ENCODE results near the gene CALB2. TPM values are rescaled to one million over a fixed set of nuclear protein-coding genes. Genes with fewer than 3 reads are reported as not detected.

CALB2 gene
- total and polyA plus RNA-seq, 2 of the 4 experiments (the other 2 are of a cell fraction) = 0.18 to 0.32 TPM

GRCh38 chr16:71348262-71349085, 10.0 kb upstream of the CALB2 start:
- no peaks in the 10 kb centered on the region for H3K36me3 ChIP-seq (ENCODE audit: control insufficient read depth, insufficient read depth, low read length)
- no peak overlapping the region for H2BK15ac ChIP-seq (ENCODE audit: low read depth, low read length)
- no TSS peak for BruUV-seq (replicated peaks)
- TF ChIP-seq FOS (IDR thresholded peaks at IDR 0.05; ENCODE audit: low read depth, low read length) (no peak), MXI1 (IDR thresholded peaks at IDR 0.05; ENCODE audit: borderline replicate concordance, low read depth, low read length) (no peak), NFE2L2 (IDR thresholded peaks at IDR 0.05; ENCODE audit: low read depth, low read length) (no peak), MAFK (IDR thresholded peaks at IDR 0.05; ENCODE audit: low read depth, low read length) (no peak), RCOR1 (IDR thresholded peaks at IDR 0.05; ENCODE audit: insufficient replicate concordance, low read length) (no peak), CHD1 (IDR thresholded peaks at IDR 0.05; ENCODE audit: low read depth, low read length) (no peak), RFX5 (IDR thresholded peaks at IDR 0.05; ENCODE audit: low read depth, low read length) (no peak), CEBPB (IDR thresholded peaks at IDR 0.05; ENCODE audit: low read depth, low read length) (no peak), RAD21 (IDR thresholded peaks at IDR 0.05; ENCODE audit: low read length) (no peak), CTCF (conservative IDR thresholded peaks at IDR 0.05; ENCODE audit: low read depth, low read length) (no peak), ELK1 (IDR thresholded peaks at IDR 0.05; ENCODE audit: borderline replicate concordance, low read depth, low read length) (no peak), BHLHE40 (IDR thresholded peaks at IDR 0.05; ENCODE audit: low read depth, low read length) (no peak), POLR2A (IDR thresholded peaks at IDR 0.05; ENCODE audit: low read depth, low read length) (no peak)
- no peak overlapping the region for H2BK5ac ChIP-seq (ENCODE audit: low read depth, low read length, poor library complexity, severe bottlenecking)
- intact Hi-C loops (cut with micrococcal nuclease) = no loop called here
- peaks cover 7% of the 10 kb centered on the region; the same call in 1 of the 2 replicates for H3K27me3 ChIP-seq (ENCODE audit: control insufficient read depth, insufficient read depth, low read length)
- no peaks in the 10 kb centered on the region for H3K9me1 ChIP-seq (ENCODE audit: insufficient read depth, low read length)
- no peak overlapping the region for H2BK120ac ChIP-seq (ENCODE audit: low read depth, low read length)
- H3K14ac ChIP-seq (replicated peaks; ENCODE audit: low read depth, low read length) = no peak overlapping the region
- H3K9me3 ChIP-seq (ENCODE audit: control insufficient read depth, insufficient read depth, low read length) = no peaks in the 10 kb centered on the region
- ATAC-seq (ENCODE audit: low read depth) (no peak), DNase-seq (no peak)
- no peak overlapping the region for H4K5ac ChIP-seq (ENCODE audit: low read depth, low read length)
- CTCF ChIA-PET = interaction anchor here (1.5 kb wide), 1 partner anchor 9 kb away, joined by 3 read pairs; no protein-coding TSS in a partner anchor
- in situ Hi-C loops (cut with MboI; ENCODE audit: low sequenced_read_pairs) = no loop called here
- 66% methylated on average over 9 of the region's 22 CpGs; no CpG with 5 or more reads in 1 of the 2 experiments for WGBS, 2 experiments (ENCODE audit: extremely low coverage in 2 of 2, insufficient read length in 1 of 2)
- H4K91ac ChIP-seq (ENCODE audit: insufficient read depth, low read depth, low read length) = no peak overlapping the region
- H2AK9ac ChIP-seq (replicated peaks; ENCODE audit: low read depth, low read length, poor library complexity) = no peak overlapping the region
- H3K4me2 ChIP-seq (ENCODE audit: low read depth, low read length) = no peak overlapping the region
- H3K23ac ChIP-seq (ENCODE audit: low read depth, low read length) = no peak overlapping the region
- H3K18ac ChIP-seq (ENCODE audit: low read depth, low read length) = no peak overlapping the region
- no peaks in the 10 kb centered on the region for H3K4me1 ChIP-seq (ENCODE audit: control insufficient read depth, insufficient read depth, low read length)
- no peak overlapping the region for H3K4ac ChIP-seq (ENCODE audit: low read depth, low read length)
- H2AFZ ChIP-seq (replicated peaks; ENCODE audit: low read length, poor library complexity) = no peak overlapping the region
- dilution Hi-C loops (cut with HindIII; ENCODE audit: low sequenced_read_pairs, unreplicated experiment) = no loop called here
- H2BK20ac ChIP-seq (ENCODE audit: low read depth, low read length) = no peak overlapping the region
- H3K4me3 ChIP-seq (ENCODE audit: insufficient read depth, low read depth, low read length) = no peak overlapping the region
- no peaks in the 10 kb centered on the region for H3K79me1 ChIP-seq (ENCODE audit: low read depth in 1 of 2, low read length in 2 of 2)
- H4K20me1 ChIP-seq (ENCODE audit: insufficient read depth, low read length) = no peaks in the 10 kb centered on the region
- H4K8ac ChIP-seq (ENCODE audit: low read depth in 2 of 2, low read length in 2 of 2) = no peak overlapping the region
- POLR2A ChIA-PET (ENCODE audit: unreplicated experiment) = no interaction called here
- no peak overlapping the region for H3K56ac ChIP-seq (ENCODE audit: extremely low read depth, insufficient read depth, low read length)
- no peak overlapping the region for H3K9ac ChIP-seq (ENCODE audit: low read depth, low read length)
- H3K27ac ChIP-seq (ENCODE audit: insufficient read depth, low read length) = no peak overlapping the region
- no peak overlapping the region for H2AK5ac ChIP-seq (ENCODE audit: low read depth, low read length)
